MCF 10A (cell line): ENCODE measurements around the gene MSL3B.
A peak's percentile ranks its signal among the peaks of the same experiment; 100 is the strongest.

ENCODE experiments used
- BruUV-seq: library from RNA; stranded (reverse); fragments of 400-500 nt; replicated peaks from 2 replicates; lab custom pipeline; 2021; lab: Mats Ljungman, UMichigan
- CTCF ChIA-PET: fragments of 300-600 bp; sonication (Branson Sonifier 250); formaldehyde crosslinking; extraction: SDS; loops from one replicate; lab custom pipeline; 2021; ENCODE audit warnings: antibody characterized with exemption, inconsistent platforms; lab: Yijun Ruan, JAX
- POLR2A ChIA-PET: fragments of 300-600, 350-650 bp; sonication (Branson Sonifier 250); formaldehyde crosslinking; extraction: SDS; loops from one replicate; lab custom pipeline; 2020; ENCODE audit warnings: antibody characterized with exemption, inconsistent platforms; lab: Yijun Ruan, JAX
- DNase-seq: peaks from one replicate; pipeline ENCODE4 v3.0.0-alpha.2; 2018; ENCODE audit not compliant: unreplicated experiment
- H3K27ac Mint-ChIP-seq: one replicate; pipeline ENCODE4 v1.8.0; 2022; ENCODE audit warnings: mild to moderate bottlenecking, low read depth, mixed read lengths; ENCODE audit not compliant: unreplicated experiment
- H3K27me3 Mint-ChIP-seq: one replicate; pipeline ENCODE4 v1.8.0; 2022; ENCODE audit warnings: mixed read lengths; ENCODE audit not compliant: insufficient read depth, unreplicated experiment
- H3K36me3 Mint-ChIP-seq: one replicate; pipeline ENCODE4 v1.8.0; 2022; ENCODE audit warnings: mild to moderate bottlenecking, moderate library complexity, mixed read lengths; ENCODE audit not compliant: insufficient read depth, unreplicated experiment
- H3K4me1 Mint-ChIP-seq: one replicate; pipeline ENCODE4 v1.8.0; 2022; ENCODE audit warnings: mixed read lengths; ENCODE audit not compliant: insufficient read depth, unreplicated experiment
- H3K4me3 Mint-ChIP-seq: one replicate; pipeline ENCODE4 v1.8.0; 2022; ENCODE audit warnings: mild to moderate bottlenecking, moderate library complexity, mixed read lengths; ENCODE audit not compliant: unreplicated experiment
- H3K9me3 Mint-ChIP-seq: one replicate; pipeline ENCODE4 v1.8.0; 2022; ENCODE audit warnings: mixed read lengths; ENCODE audit not compliant: unreplicated experiment
- CTCF ChIP-seq: fragments of 200-600 bp; IDR thresholded peaks from one replicate; pipeline ENCODE4 v1.8.0; 2022; ENCODE audit warnings: antibody characterized with exemption, mild to moderate bottlenecking; ENCODE audit not compliant: unreplicated experiment
- intact Hi-C: fragments of 100-400 bp; cut with micrococcal nuclease; formaldehyde crosslinking; loops from 2 replicates; pipeline ENCODE4 v1.14.1; 2022

The MSL3B gene

GRCh38 chr2:233853353-233853752 lies 14.8 kb downstream of the MSL3B start:
- BruUV-seq, result TSS peak; percentile 40
- H3K9me3 Mint-ChIP-seq, result no peaks in the 10 kb centered on the region
- H3K36me3 Mint-ChIP-seq, result peaks cover 4% of the 10 kb centered on the region
- no peaks in the 10 kb centered on the region for H3K27me3 Mint-ChIP-seq
- ChIA-PET CTCF (interaction anchor here (0.7 kb wide), 1 partner anchor 40 kb away, joined by 3 read pairs; no protein-coding TSS in a partner anchor), POLR2A (interaction anchor here (0.6 kb wide), 1 partner anchor 467 kb away, joined by 4 read pairs; no protein-coding TSS in a partner anchor)
- H3K27ac Mint-ChIP-seq, result no peak overlapping the region
- H3K4me1 Mint-ChIP-seq, result peaks cover 16% of the 10 kb centered on the region
- TF ChIP-seq CTCF, result no peak
- peak overlapping the region; percentile 90 for H3K4me3 Mint-ChIP-seq
- no peak for DNase-seq
- intact Hi-C loops, result loop anchor here (10.0 kb wide), 1 partner anchor 651 kb away; no protein-coding TSS in a partner anchor

- TF ChIP-seq CTCF, result no peak
- Mint-ChIP-seq H3K27ac (peak overlapping the region; percentile 11), H3K36me3 (peaks cover 4% of the 10 kb centered on the region), H3K4me3 (peak overlapping the region; percentile 90), H3K9me3 (no peaks in the 10 kb centered on the region), H3K27me3 (no peaks in the 10 kb centered on the region), H3K4me1 (peaks cover 16% of the 10 kb centered on the region)
- DNase-seq, result no peak
- ChIA-PET POLR2A (interaction anchor here (1.0 kb wide), 1 partner anchor 309 kb away, joined by 4 read pairs; no protein-coding TSS in a partner anchor), CTCF (no interaction called here)
- BruUV-seq, result no TSS peak
- intact Hi-C loops, result loop anchor here (10.0 kb wide), 1 partner anchor 653 kb away; no protein-coding TSS in a partner anchor
Observed at GRCh38 chr2:233852056-233852455, 16.1 kb downstream of the MSL3B start.

- intact Hi-C loops, result loop anchor here (10.0 kb wide), 1 partner anchor 654 kb away; no protein-coding TSS in a partner anchor
- no TSS peak for BruUV-seq
- Mint-ChIP-seq H3K4me3 (no peak overlapping the region), H3K27ac (no peak overlapping the region), H3K9me3 (no peaks in the 10 kb centered on the region), H3K4me1 (peaks cover 16% of the 10 kb centered on the region), H3K27me3 (no peaks in the 10 kb centered on the region), H3K36me3 (peaks cover 4% of the 10 kb centered on the region)
- no peak for TF ChIP-seq CTCF
- DNase-seq, result no peak
- ChIA-PET CTCF (interaction anchor here (0.6 kb wide), 1 partner anchor 650 kb away, joined by 3 read pairs; no protein-coding TSS in a partner anchor), POLR2A (interaction anchor here (0.7 to 1.0 kb wide), 3 partner anchors 13 to 308 kb away, joined by 3 to 4 read pairs (median 3); no protein-coding TSS in a partner anchor)
Observed at GRCh38 chr2:233851169-233851568, 17.0 kb downstream of the MSL3B start.

- Mint-ChIP-seq H3K4me3 (no peak overlapping the region), H3K4me1 (peaks cover 16% of the 10 kb centered on the region), H3K27ac (no peak overlapping the region), H3K36me3 (peaks cover 4% of the 10 kb centered on the region), H3K27me3 (no peaks in the 10 kb centered on the region), H3K9me3 (no peaks in the 10 kb centered on the region)
- CTCF ChIA-PET, result no interaction called here
- POLR2A ChIA-PET, result no interaction called here
- intact Hi-C loops, result loop anchor here (10.0 kb wide), 1 partner anchor 654 kb away; no protein-coding TSS in a partner anchor
- no peak for TF ChIP-seq CTCF
- no TSS peak for BruUV-seq
- DNase-seq, result no peak
Observed at GRCh38 chr2:233850745-233851144, 17.4 kb downstream of the MSL3B start.
